Measurements from ENCODE around the gene POP4. TPM values are rescaled to one million over a fixed set of nuclear protein-coding genes. Genes with fewer than 3 reads are reported as not detected.

POP4 gene
- total and polyA plus RNA-seq, 2 of the 8 experiments (the other 6 are each of a cell fraction or from before 2014, with no cell fraction given): 29.1 to 41.5 TPM

GRCh38 chr19:29565171-29565570 is 40.9 kb upstream of the POP4 start:
- H4K91ac ChIP-seq (replicated peaks; ENCODE audit: insufficient read length, low read length): no peak overlapping the region
- H3K23ac ChIP-seq (ENCODE audit: insufficient read length): no peak overlapping the region
- no peaks in the 10 kb centered on the region for H3K79me1 ChIP-seq (ENCODE audit: low read depth, low read length)
- H2BK20ac ChIP-seq (ENCODE audit: low read length): no peak overlapping the region
- H3K4ac ChIP-seq (replicated peaks; ENCODE audit: insufficient read length, low read depth, low read length): no peak overlapping the region
- H3K4me2 ChIP-seq (ENCODE audit: insufficient read depth in 1 of 2, low read depth in 2 of 2, low read length in 2 of 2): no peak overlapping the region
- no peak overlapping the region for H3K18ac ChIP-seq (ENCODE audit: extremely low read depth, low read length)
- no peak overlapping the region for H2BK120ac ChIP-seq (replicated peaks; ENCODE audit: low read depth, low read length)
- H3K9me3 ChIP-seq (ENCODE audit: insufficient read depth in 2 of 2, low read depth in 1 of 2, low read length in 1 of 2): peaks cover 0 to 6% of the 10 kb centered on the region in 2 experiments; a peak in 2 of 4 replicates
- no peak overlapping the region for H3K4me3 ChIP-seq (ENCODE audit: extremely low read depth in 1 of 4, insufficient read depth in 2 of 4, low read depth in 3 of 4, low read length in 4 of 4)
- H4K5ac ChIP-seq (ENCODE audit: insufficient read length, low read depth, low read length): no peak overlapping the region
- ChIA-PET CTCF (ENCODE audit: partially characterized antibody) (interaction anchor here (0.6 to 1.3 kb wide), 5 partner anchors 8 to 504 kb away, joined by 3 to 5 read pairs (median 3); no protein-coding TSS in a partner anchor), POLR2A (ENCODE audit: partially characterized antibody) (no interaction called here)
- H2BK15ac ChIP-seq (ENCODE audit: low read length): no peak overlapping the region
- H2BK5ac ChIP-seq (ENCODE audit: low read depth, low read length): no peak overlapping the region
- no peaks in the 10 kb centered on the region for H3K23me2 ChIP-seq (ENCODE audit: low read depth, low read length)
- no peak overlapping the region for H3K14ac ChIP-seq (ENCODE audit: insufficient read length)
- H2AFZ ChIP-seq (ENCODE audit: low read length): no peak overlapping the region
- no peaks in the 10 kb centered on the region for H3K36me3 ChIP-seq (ENCODE audit: control insufficient read depth in 2 of 4, insufficient read depth in 4 of 4, low read length in 3 of 4)
- no peak overlapping the region for H4K8ac ChIP-seq (ENCODE audit: extremely low read depth, insufficient read depth, low read length)
- FAIRE-seq: no peak
- no peak overlapping the region for H3K27ac ChIP-seq (ENCODE audit: low read depth, low read length)
- peaks cover 0 to 4% of the 10 kb centered on the region in 2 experiments for H4K20me1 ChIP-seq (replicated peaks in 1 of 2; ENCODE audit: control insufficient read depth in 1 of 2, insufficient read depth in 2 of 2, low read length in 2 of 2)
- no peak overlapping the region for H3K56ac ChIP-seq (replicated peaks; ENCODE audit: insufficient read length, low read depth, low read length)
- no peak for DNase-seq (ENCODE audit: low read depth in 1 of 2, low spot score in 2 of 2)
- H3K79me2 ChIP-seq (ENCODE audit: control insufficient read depth in 1 of 2, insufficient read depth in 2 of 2, low read length in 2 of 2): no peaks in the 10 kb centered on the region
- no peak overlapping the region for H2BK12ac ChIP-seq (ENCODE audit: low read depth, low read length)
- no peaks in the 10 kb centered on the region; a peak in 1 of 7 replicates for H3K27me3 ChIP-seq (replicated peaks in 1 of 4; ENCODE audit: control insufficient read depth in 3 of 4, extremely low read depth in 1 of 4, insufficient read depth in 3 of 4, low read length in 3 of 4)
- TF ChIP-seq KDM4A (IDR thresholded peaks at IDR 0.05; ENCODE audit: low read depth, low read length, severe bottlenecking): no peak
- H3K4me1 ChIP-seq (replicated peaks in 1 of 4; ENCODE audit: control insufficient read depth in 3 of 4, insufficient read depth in 4 of 4, low read length in 3 of 4): peaks cover 0 to 10% (median 0%) of the 10 kb centered on the region in 4 experiments; a peak in 3 of 7 replicates
- no peak overlapping the region for H2AK5ac ChIP-seq (ENCODE audit: low read depth, low read length)
- 88% methylated on average over 19 of the region's 19 CpGs; no CpG with 5 or more reads in 1 of the 2 experiments for whole genome bisulfite sequencing, 2 experiments (ENCODE audit: extremely low coverage in 1 of 2, insufficient coverage in 1 of 2, insufficient read length in 1 of 2, insufficient replicate concordance in 2 of 2, low coverage in 1 of 2, low lambda C conversion rate in 2 of 2, missing lambda C conversion rate in 1 of 2)
- H3K9ac ChIP-seq (replicated peaks in 1 of 4; ENCODE audit: extremely low read depth in 1 of 4, low read depth in 3 of 4, low read length in 3 of 4): no peak overlapping the region
